Liver (tissue), 9 donors: Measurements from ENCODE around the gene RSPH6A. TPM values are rescaled to one million over a fixed set of nuclear protein-coding genes. Genes with fewer than 3 reads are reported as not detected.

Experiments
- DNase-seq: peaks from one replicate; pipeline ENCODE4 v3.0.0-alpha.2; 2017; ENCODE audit warnings: low spot score
- H3K27ac ChIP-seq, 2 donors: one replicate each; pipeline ENCODE4 v1.7.0; 2013; ENCODE audit warnings: inconsistent platforms in 2 of 2, low read length in 2 of 2, control low read depth in 1 of 2, low read depth in 1 of 2, mild to moderate bottlenecking in 1 of 2
- H3K27me3 ChIP-seq, 4 donors: one replicate each; pipeline versions ENCODE4 v1.6.1 to v1.7.0; 2013; ENCODE audit warnings: low read length in 3 of 4, inconsistent platforms in 1 of 4, mild to moderate bottlenecking in 1 of 4, moderate library complexity in 1 of 4; ENCODE audit not compliant: control insufficient read depth in 4 of 4, insufficient read depth in 4 of 4
- H3K36me3 ChIP-seq, 4 donors: one replicate each; pipeline versions ENCODE4 v1.6.1 to v1.7.0; 2013; ENCODE audit warnings: low read length in 3 of 4, mild to moderate bottlenecking in 3 of 4, low read depth in 1 of 4, moderate library complexity in 1 of 4; ENCODE audit not compliant: control insufficient read depth in 4 of 4, insufficient read depth in 3 of 4
- H3K4me1 ChIP-seq, 4 donors: one replicate each; pipeline versions ENCODE4 v1.6.1 to v1.7.0; 2013; ENCODE audit warnings: low read length in 3 of 4, mild to moderate bottlenecking in 3 of 4, moderate library complexity in 1 of 4; ENCODE audit not compliant: control insufficient read depth in 4 of 4, insufficient read depth in 4 of 4
- H3K4me3 ChIP-seq, 3 donors: one replicate each; pipeline versions ENCODE4 v1.6.1 to v1.7.0; 2013; ENCODE audit warnings: low read length in 3 of 3, control low read depth in 1 of 3, low read depth in 1 of 3, mild to moderate bottlenecking in 1 of 3
- H3K9ac ChIP-seq, 2 donors: one replicate each; pipeline ENCODE4 v1.7.0; 2013; ENCODE audit warnings: low read length in 2 of 2, mild to moderate bottlenecking in 2 of 2, moderate library complexity in 2 of 2, control low read depth in 1 of 2, low read depth in 1 of 2
- H3K9me3 ChIP-seq, 4 donors: one replicate each; pipeline versions ENCODE4 v1.6.1 to v1.7.0; 2013; ENCODE audit warnings: low read length in 3 of 4; ENCODE audit not compliant: control insufficient read depth in 4 of 4
- EGR1 ChIP-seq, 2 donors: IDR thresholded peaks; 2 replicates each; pipeline ENCODE4 v1.6.1; 2016 to 2018; ENCODE audit warnings: antibody characterized with exemption in 2 of 2, low read depth in 2 of 2
- FOXA2 ChIP-seq: IDR thresholded peaks from 2 replicates; pipeline ENCODE4 v1.6.1; 2016; ENCODE audit warnings: antibody characterized with exemption
- GABPA ChIP-seq, 2 donors: IDR thresholded peaks in 1 of 2; conservative IDR thresholded peaks in 1 of 2; 2 replicates each; pipeline ENCODE4 v1.6.1; 2016; ENCODE audit warnings: antibody characterized with exemption in 2 of 2, mild to moderate bottlenecking in 1 of 2, moderate library complexity in 1 of 2
- HNF4G ChIP-seq: IDR thresholded peaks from 2 replicates; pipeline ENCODE4 v1.6.1; 2016; ENCODE audit warnings: antibody characterized with exemption
- JUND ChIP-seq, 2 donors: IDR thresholded peaks; 2 replicates each; pipeline ENCODE4 v1.6.1; 2016; ENCODE audit warnings: antibody characterized with exemption in 2 of 2
- RAD21 ChIP-seq, 2 donors: IDR thresholded peaks; 2 replicates each; pipeline ENCODE4 v1.6.1; 2016; ENCODE audit warnings: antibody characterized with exemption in 2 of 2, mild to moderate bottlenecking in 2 of 2
- RXRA ChIP-seq, 2 donors: IDR thresholded peaks; 2 replicates each; pipeline ENCODE4 v1.6.1; 2017 to 2018; ENCODE audit warnings: antibody characterized with exemption in 2 of 2, mild to moderate bottlenecking in 1 of 2
- YY1 ChIP-seq: IDR thresholded peaks from 2 replicates; pipeline ENCODE4 v1.6.1; 2016; ENCODE audit warnings: antibody characterized with exemption, mild to moderate bottlenecking
- WGBS: extraction: QIAGEN DNeasy Blood & Tissue Kit; methylation state at CpG from one replicate; pipeline ENCODE4 v1.1.7; 2013; 5-methylcytosine and 5-hydroxymethylcytosine counted together
- polyA plus RNA-seq, 2 donors: library from polyadenylated mRNA; stranded (reverse) in 1 of 2; unstranded in 1 of 2; fragments of 200-250 nt in 1 of 2; fragments of >200 nt in 1 of 2; fragmentation: Nextera tagmentation in 1 of 2; extraction: Ambion mirVana in 1 of 2; gene quantifications; one replicate each; pipeline versions ENCODE4 v1.2.1 to v1.2.3, GENCODE V29; 2013 to 2015
- total RNA-seq, 2 donors: library from RNA; depleted of rRNA; stranded (reverse); fragments of >200 nt; gene quantifications; one replicate each; pipeline ENCODE4 v1.2.3, GENCODE V29; 2014
- TF ChIP-seq, protein P1 (sequence below): fragments of 150-350 bp; IDR thresholded peaks from 2 replicates; pipeline ENCODE4 v1.5.1; 2017; ENCODE audit warnings: improper control_type of control experiment, low read depth, low read length; ENCODE audit not compliant: missing input control
- TF ChIP-seq, protein P2 (sequence below): IDR thresholded peaks from 2 replicates; pipeline ENCODE4 v1.6.1; 2016; ENCODE audit warnings: antibody characterized with exemption
- donor health status: healthy.
- donor health status: healthy.
- donor health status: healthy.
- donor health status: healthy.
- donor health status: healthy.

RSPH6A gene
- total and polyA plus RNA-seq, 4 donors: 0.08 TPM; not detected in 3

DNA sequence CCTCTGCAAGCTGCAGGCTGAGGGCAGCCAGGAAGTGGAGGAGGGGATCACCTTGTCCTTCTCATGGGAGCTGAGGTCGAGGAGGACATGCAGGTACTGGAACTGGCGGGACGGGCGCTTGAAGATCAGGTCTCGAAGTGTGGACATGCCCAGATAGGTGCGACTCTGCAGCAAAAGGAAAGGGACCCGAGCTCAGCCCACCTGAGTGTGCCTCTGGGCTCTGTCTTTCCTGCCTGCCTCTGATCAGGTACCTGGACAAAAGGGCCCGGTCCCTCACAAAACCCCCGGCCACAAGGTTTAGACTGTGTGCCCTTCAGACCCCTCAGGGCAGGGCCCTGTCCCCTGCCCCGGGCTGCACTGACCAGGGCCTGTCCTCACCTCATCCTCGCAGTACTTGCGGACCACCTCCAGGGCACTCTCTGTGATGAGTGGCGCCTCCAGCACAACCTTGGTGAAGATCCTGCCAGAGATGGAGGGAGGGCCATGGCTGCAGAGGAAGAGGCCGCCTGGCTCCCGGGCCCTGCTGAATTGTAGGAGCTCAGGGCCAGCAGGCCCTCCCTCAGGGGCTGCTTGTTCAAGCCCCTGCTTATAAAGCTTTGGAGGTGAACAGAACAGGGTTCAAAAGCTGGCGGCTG lies 12.5 kb upstream of the RSPH6A start:
- no peak for TF ChIP-seq HNF4G
- no peak for TF ChIP-seq GABPA (IDR thresholded peaks at IDR 0.05 in 1 of 2, conservative IDR thresholded peaks at IDR 0.05 in 1 of 2)
- no peak for TF ChIP-seq RAD21 (IDR thresholded peaks at IDR 0.05)
- no peak for TF ChIP-seq YY1
- TF ChIP-seq RXRA (IDR thresholded peaks at IDR 0.05): no peak
- Histone ChIP-seq H3K9me3 (no peaks in the 10 kb centered on the region), H3K4me3 (no peak overlapping the region), H3K27me3 (no peaks in the 10 kb centered on the region), H3K27ac (no peak overlapping the region), H3K36me3 (peaks cover 34 to 95% (median 51%) of the 10 kb centered on the region in 4 donors), H3K4me1 (no peaks in the 10 kb centered on the region), H3K9ac (no peak overlapping the region)
- WGBS: 97% methylated on average over 16 of the region's 16 CpGs
- no peak for DNase-seq

DNA sequence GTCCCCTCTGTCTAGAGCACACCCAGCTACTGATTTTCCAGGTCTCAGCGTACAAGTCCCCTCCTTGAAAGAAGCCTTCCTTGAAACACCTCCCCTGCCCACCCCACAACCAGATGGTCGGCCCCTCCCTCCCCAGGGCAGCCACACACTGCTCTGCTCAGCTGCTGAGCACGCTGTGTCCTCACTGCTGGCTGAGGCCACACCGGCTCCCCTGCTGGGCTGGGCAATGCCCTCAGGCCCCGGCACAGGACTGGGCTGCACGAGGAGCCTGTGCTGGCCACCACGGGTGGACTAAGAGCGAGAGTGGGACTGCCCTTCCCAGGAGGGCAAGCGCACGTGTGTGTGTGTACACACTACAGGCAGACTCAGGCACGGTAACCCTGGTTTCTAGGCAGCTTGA lies 11.8 kb upstream of the RSPH6A start:
- H3K9ac ChIP-seq: no peak overlapping the region
- DNase-seq: no peak
- no peaks in the 10 kb centered on the region for H3K9me3 ChIP-seq
- no peak overlapping the region for H3K4me3 ChIP-seq
- peaks cover 36 to 92% (median 47%) of the 10 kb centered on the region in 4 donors for H3K36me3 ChIP-seq
- no peaks in the 10 kb centered on the region for H3K4me1 ChIP-seq
- no peaks in the 10 kb centered on the region for H3K27me3 ChIP-seq
- no peak for TF ChIP-seq FOXA2
- 96% methylated on average over 11 of the region's 11 CpGs for WGBS
- no peak overlapping the region for H3K27ac ChIP-seq

DNA sequence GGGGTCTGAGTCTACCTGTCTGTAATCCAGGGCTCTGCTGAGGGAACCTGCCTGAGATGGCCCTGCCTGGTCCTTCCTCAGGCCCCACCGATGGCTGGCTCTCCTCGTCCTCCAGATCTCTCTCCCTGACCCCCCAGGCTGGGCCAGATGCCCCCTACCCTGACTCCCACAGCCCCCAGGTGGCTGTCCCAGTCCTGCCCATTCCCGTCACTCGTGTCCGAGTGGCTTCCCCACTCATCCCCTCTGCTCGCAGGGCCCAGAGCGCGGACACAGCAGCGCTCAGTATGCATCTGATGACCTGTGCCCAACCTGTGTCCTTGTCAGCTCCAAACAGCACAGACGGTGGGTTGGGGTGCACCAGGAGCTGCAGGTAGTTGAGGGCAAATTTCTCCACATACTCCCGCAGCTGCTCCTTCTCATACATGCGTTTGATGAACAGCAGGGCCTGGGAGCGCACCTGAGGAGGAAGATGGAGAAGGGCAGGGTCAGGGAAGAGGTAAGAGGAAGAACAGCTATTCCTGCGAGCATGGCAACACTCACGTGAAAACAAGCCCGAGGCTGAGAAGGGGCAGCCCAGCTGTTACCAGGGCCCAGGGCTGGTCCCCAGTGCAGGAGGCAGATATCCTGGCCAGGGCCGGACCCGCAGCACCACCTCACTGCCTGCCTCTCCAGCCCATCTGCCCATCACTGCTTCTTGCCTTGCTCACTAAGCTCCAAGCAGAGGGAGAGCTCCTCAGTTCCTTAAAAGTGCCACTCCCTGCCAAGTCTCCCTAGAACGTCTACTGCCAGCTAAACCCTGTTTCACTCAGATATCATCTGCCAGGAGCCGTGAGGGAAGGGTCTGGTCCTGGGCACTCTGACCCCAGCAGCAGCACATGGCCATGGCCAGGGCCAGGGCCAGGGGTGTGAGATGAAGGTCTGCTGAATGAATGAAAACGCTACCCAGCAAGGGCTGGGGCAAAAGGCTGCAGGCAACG lies 11.1 kb upstream of the RSPH6A start:
- no peak for TF ChIP-seq EGR1 (IDR thresholded peaks at IDR 0.05; ENCODE audit: low read depth in 2 of 2)
- TF ChIP-seq, protein P1, sequence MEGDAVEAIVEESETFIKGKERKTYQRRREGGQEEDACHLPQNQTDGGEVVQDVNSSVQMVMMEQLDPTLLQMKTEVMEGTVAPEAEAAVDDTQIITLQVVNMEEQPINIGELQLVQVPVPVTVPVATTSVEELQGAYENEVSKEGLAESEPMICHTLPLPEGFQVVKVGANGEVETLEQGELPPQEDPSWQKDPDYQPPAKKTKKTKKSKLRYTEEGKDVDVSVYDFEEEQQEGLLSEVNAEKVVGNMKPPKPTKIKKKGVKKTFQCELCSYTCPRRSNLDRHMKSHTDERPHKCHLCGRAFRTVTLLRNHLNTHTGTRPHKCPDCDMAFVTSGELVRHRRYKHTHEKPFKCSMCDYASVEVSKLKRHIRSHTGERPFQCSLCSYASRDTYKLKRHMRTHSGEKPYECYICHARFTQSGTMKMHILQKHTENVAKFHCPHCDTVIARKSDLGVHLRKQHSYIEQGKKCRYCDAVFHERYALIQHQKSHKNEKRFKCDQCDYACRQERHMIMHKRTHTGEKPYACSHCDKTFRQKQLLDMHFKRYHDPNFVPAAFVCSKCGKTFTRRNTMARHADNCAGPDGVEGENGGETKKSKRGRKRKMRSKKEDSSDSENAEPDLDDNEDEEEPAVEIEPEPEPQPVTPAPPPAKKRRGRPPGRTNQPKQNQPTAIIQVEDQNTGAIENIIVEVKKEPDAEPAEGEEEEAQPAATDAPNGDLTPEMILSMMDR: no peak
- no peak for TF ChIP-seq RAD21 (IDR thresholded peaks at IDR 0.05)
- TF ChIP-seq, protein P2, sequence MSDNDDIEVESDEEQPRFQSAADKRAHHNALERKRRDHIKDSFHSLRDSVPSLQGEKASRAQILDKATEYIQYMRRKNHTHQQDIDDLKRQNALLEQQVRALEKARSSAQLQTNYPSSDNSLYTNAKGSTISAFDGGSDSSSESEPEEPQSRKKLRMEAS: no peak
- no peak for TF ChIP-seq JUND (IDR thresholded peaks at IDR 0.05)
- no peak overlapping the region for H3K27ac ChIP-seq
- H3K9me3 ChIP-seq: no peaks in the 10 kb centered on the region
- H3K9ac ChIP-seq: no peak overlapping the region
- H3K4me3 ChIP-seq: no peak overlapping the region
- H3K27me3 ChIP-seq: no peaks in the 10 kb centered on the region
- H3K4me1 ChIP-seq: no peaks in the 10 kb centered on the region
- WGBS: 88% methylated on average over 22 of the region's 22 CpGs
- peaks cover 35 to 92% (median 41%) of the 10 kb centered on the region in 4 donors for H3K36me3 ChIP-seq
- DNase-seq: no peak
